Mucosa of rectum (tissue), 2 donors: ENCODE results near the gene NDST3.

Source experiments
- H3K27ac ChIP-seq, 2 donors: one replicate each; pipeline ENCODE4 v1.7.0; 2013; ENCODE audit warnings: inconsistent platforms in 2 of 2, low read depth in 2 of 2, low read length in 2 of 2
- H3K27me3 ChIP-seq, 2 donors: one replicate each; pipeline ENCODE4 v1.7.0; 2013; ENCODE audit warnings: low read length in 2 of 2; ENCODE audit not compliant: control insufficient read depth in 2 of 2, insufficient read depth in 2 of 2
- H3K36me3 ChIP-seq, 2 donors: one replicate each; pipeline ENCODE4 v1.7.0; 2013; ENCODE audit warnings: low read length in 2 of 2; ENCODE audit not compliant: control insufficient read depth in 2 of 2, insufficient read depth in 2 of 2
- H3K4me1 ChIP-seq, 2 donors: one replicate each; pipeline ENCODE4 v1.7.0; 2013; ENCODE audit warnings: low read length in 2 of 2, mild to moderate bottlenecking in 1 of 2; ENCODE audit not compliant: control insufficient read depth in 2 of 2, insufficient read depth in 2 of 2
- H3K4me3 ChIP-seq, 2 donors: one replicate each; pipeline ENCODE4 v1.7.0; 2013; ENCODE audit warnings: low read length in 2 of 2
- H3K9ac ChIP-seq, 2 donors: one replicate each; pipeline ENCODE4 v1.7.0; 2013; ENCODE audit warnings: low read length in 2 of 2, low read depth in 1 of 2, mild to moderate bottlenecking in 1 of 2
- H3K9me3 ChIP-seq, 2 donors: one replicate each; pipeline ENCODE4 v1.7.0; 2013; ENCODE audit warnings: low read length in 2 of 2; ENCODE audit not compliant: control insufficient read depth in 2 of 2
- donor health status: healthy.
- donor health status: Normal muscosa, but diverticular disease.

Gene NDST3

DNA sequence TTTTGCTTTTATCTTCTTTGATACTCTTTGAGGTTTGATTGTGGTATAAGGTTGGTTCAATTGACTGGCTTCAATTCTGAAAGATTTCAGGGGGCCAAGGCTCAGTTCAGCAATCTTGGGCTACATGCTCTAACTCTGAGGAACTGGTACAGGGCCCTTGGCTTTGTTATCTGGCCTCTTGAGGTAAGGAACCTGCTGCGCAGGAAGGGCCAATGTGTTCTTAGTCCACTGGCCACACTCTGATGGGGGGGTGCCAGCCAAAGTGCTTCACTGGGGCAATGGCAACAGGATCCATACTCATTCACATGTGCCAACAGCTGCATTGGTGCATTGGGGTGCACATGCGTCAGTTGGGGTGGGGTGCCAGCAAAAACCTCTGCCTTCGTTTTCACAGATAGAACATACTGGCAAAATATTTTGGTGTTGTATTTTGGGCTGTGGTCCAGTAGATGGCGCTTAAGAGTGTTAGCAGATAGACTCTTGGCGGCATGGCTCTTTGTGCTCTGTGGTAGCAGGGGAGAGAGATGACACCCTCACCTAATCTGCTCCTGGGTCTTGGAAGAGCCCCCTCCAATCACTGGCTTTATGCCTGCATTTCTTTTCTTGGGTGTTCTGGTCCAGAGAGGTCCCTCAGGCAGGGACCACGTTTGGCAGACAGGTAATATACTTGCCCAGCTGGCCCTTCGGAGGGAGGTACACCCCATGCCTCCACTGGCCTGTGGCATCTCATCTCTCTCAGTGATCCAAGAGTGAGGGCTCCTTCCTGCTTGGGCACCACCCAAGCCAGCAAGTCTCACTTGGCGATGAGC is 42.9 kb downstream of the NDST3 start:
- no peaks in the 10 kb centered on the region for H3K4me1 ChIP-seq

DNA sequence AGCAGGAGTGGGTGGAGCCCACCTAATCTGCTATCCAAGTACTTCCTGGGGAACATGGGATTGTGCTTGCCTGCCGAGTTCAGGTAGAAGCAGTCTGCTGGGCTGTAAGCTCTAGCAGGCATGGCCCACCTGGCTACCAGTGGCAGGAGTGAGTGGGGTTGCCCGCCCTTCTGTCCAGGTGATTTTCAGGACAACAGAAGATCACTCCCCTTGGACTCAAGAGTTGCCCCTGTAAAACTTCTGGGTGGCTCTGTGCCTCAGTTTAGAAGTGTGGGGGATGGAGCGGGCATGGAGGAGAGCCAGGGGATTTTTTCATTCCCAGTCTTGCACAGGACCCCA is 43.5 kb downstream of the NDST3 start:
- Histone ChIP-seq H3K27ac (no peak overlapping the region), H3K9ac (no peak overlapping the region), H3K4me3 (no peak overlapping the region), H3K4me1 (no peaks in the 10 kb centered on the region), H3K27me3 (no peaks in the 10 kb centered on the region), H3K36me3 (no peaks in the 10 kb centered on the region), H3K9me3 (no peaks in the 10 kb centered on the region)

More for the DNA sequence above, 42.9 kb downstream of the NDST3 start:
- H3K4me3 ChIP-seq = no peak overlapping the region
- H3K27me3 ChIP-seq = no peaks in the 10 kb centered on the region
- H3K27ac ChIP-seq = no peak overlapping the region
- no peak overlapping the region for H3K9ac ChIP-seq
- no peaks in the 10 kb centered on the region for H3K36me3 ChIP-seq
- H3K9me3 ChIP-seq = no peaks in the 10 kb centered on the region

- Histone ChIP-seq H3K4me1 (no peaks in the 10 kb centered on the region), H3K27me3 (no peaks in the 10 kb centered on the region), H3K27ac (no peak overlapping the region), H3K9ac (no peak overlapping the region), H3K4me3 (no peak overlapping the region), H3K36me3 (no peaks in the 10 kb centered on the region), H3K9me3 (no peaks in the 10 kb centered on the region)
Observed at GRCh38 chr4:118081434-118081833, 47.1 kb downstream of the NDST3 start.

DNA sequence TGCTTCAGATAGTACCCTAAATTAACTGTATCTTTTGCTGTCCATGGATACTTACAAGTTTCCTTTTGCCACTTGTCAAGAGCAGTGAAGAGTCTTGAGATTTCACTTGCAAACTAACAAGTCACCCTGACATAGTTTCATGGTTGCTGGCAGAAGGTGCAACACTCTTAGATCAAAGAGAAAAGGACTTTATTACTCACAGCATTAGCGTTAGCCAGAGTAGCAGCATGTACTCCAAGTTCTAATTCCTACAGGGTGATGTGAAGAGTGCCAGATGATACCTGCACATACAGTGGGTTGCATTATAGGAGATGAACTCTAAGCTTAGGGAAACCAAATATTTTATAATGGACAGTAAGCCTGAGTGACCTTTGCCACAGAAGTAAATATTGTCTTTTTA is 47.9 kb downstream of the NDST3 start:
- no peaks in the 10 kb centered on the region for H3K9me3 ChIP-seq

GRCh38 chr4:118085700-118086099 is 51.4 kb downstream of the NDST3 start:
- H3K9me3 ChIP-seq = no peaks in the 10 kb centered on the region
- no peaks in the 10 kb centered on the region for H3K4me1 ChIP-seq
- no peaks in the 10 kb centered on the region for H3K36me3 ChIP-seq
- no peaks in the 10 kb centered on the region for H3K27me3 ChIP-seq
- no peak overlapping the region for H3K9ac ChIP-seq
- H3K4me3 ChIP-seq = no peak overlapping the region
- no peak overlapping the region for H3K27ac ChIP-seq

More for the DNA sequence above, 47.9 kb downstream of the NDST3 start:
- Histone ChIP-seq H3K4me3 (no peak overlapping the region), H3K27ac (no peak overlapping the region), H3K27me3 (no peaks in the 10 kb centered on the region), H3K9ac (no peak overlapping the region), H3K4me1 (no peaks in the 10 kb centered on the region), H3K36me3 (no peaks in the 10 kb centered on the region)

DNA sequence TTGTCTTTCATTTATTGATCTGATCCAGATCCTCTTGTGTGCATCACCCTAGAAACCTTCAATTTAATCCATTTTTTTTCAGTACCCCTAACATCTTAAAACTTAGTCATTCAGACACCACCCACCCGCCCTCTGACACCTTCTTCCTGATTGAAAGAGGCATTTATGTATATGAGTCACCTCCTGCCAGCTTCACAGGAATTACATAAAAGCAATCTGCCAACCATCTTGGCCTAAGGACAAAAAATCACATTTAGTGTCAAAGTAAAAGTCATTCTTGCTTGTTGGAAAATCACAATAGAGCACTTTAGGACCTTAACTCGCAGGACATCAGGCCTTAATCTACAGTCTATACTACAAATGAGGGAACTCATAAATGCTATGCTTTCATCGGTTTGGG is 52.1 kb downstream of the NDST3 start:
- no peak overlapping the region for H3K27ac ChIP-seq
- no peaks in the 10 kb centered on the region for H3K36me3 ChIP-seq
- H3K9me3 ChIP-seq = no peaks in the 10 kb centered on the region
- no peak overlapping the region for H3K9ac ChIP-seq
- no peak overlapping the region for H3K4me3 ChIP-seq
- no peaks in the 10 kb centered on the region for H3K27me3 ChIP-seq
- no peaks in the 10 kb centered on the region for H3K4me1 ChIP-seq

DNA sequence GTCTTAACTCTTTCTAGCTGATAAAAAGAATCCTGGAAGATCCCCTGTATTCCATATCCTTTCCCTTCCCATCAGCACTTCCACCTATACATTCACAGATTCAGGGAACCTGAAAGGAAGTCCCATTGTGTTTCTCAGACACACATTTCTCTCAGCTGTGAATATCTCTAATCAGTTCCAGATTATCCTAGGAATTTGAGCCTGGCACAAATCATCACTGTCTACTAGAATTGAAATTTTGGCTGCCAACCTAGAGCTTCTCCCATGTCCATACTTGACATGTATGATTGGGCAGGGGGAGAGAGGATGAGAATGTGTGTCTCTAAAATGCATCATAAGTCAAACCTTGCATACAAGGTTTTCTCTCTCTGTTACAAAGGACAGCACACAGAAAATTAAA is 53.1 kb downstream of the NDST3 start:
- H3K4me1 ChIP-seq = no peaks in the 10 kb centered on the region
- H3K36me3 ChIP-seq = no peaks in the 10 kb centered on the region
- H3K9ac ChIP-seq = no peak overlapping the region
- H3K27me3 ChIP-seq = no peaks in the 10 kb centered on the region
- no peak overlapping the region for H3K4me3 ChIP-seq
- H3K9me3 ChIP-seq = no peaks in the 10 kb centered on the region
- no peak overlapping the region for H3K27ac ChIP-seq

DNA sequence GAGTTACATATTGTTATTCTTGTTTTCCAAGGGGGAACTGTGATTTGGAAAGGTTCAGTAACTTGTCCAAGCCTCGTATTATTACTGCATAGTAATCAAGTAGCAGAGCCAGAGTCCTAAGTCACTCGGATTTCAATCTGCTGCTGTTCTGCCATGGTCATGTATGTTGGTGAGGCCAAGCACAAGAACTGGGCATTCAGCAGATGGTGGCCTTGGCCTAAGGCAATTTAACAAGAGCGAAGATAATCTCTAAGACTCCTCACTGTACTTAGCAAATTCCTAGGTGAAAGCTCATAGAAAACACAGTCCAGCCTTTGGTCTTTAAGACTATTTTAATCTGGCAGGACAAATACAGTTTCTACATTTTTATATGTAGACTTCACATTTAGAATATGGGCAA is 64.8 kb downstream of the NDST3 start:
- Histone ChIP-seq H3K27ac (no peak overlapping the region), H3K4me1 (no peaks in the 10 kb centered on the region), H3K4me3 (no peak overlapping the region), H3K9ac (no peak overlapping the region), H3K9me3 (no peaks in the 10 kb centered on the region), H3K36me3 (no peaks in the 10 kb centered on the region), H3K27me3 (no peaks in the 10 kb centered on the region)

DNA sequence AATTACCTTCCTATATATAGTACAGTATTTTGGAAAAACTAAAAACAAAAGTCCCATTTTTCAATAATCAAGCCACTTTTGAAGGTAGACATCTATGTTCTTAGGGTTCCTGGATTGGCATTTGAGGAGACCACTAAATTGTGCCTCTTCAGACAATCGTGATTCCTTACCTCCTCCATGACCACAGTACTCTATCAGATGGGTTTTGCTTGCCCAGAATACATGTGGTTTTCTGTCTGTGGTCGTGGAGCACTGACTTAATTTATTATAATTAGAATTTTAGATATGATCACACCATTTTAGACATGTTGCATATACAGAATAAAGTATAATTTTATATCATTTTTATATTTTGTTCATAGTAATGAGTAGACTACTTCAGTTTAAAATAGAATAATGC is 67.9 kb downstream of the NDST3 start:
- H3K4me3 ChIP-seq = no peak overlapping the region
- no peaks in the 10 kb centered on the region for H3K36me3 ChIP-seq
- H3K27me3 ChIP-seq = no peaks in the 10 kb centered on the region
- H3K4me1 ChIP-seq = no peaks in the 10 kb centered on the region
- no peak overlapping the region for H3K9ac ChIP-seq
- no peaks in the 10 kb centered on the region for H3K9me3 ChIP-seq
- H3K27ac ChIP-seq = no peak overlapping the region

- H3K9ac ChIP-seq = no peak overlapping the region
- H3K27ac ChIP-seq = no peak overlapping the region
- H3K36me3 ChIP-seq = no peaks in the 10 kb centered on the region
Observed at GRCh38 chr4:118112117-118113046, 78.1 kb downstream of the NDST3 start.

More at GRCh38 chr4:118112117-118113046, 78.1 kb downstream of the NDST3 start:
- H3K9me3 ChIP-seq = no peaks in the 10 kb centered on the region
- H3K4me1 ChIP-seq = no peaks in the 10 kb centered on the region
- H3K27me3 ChIP-seq = no peaks in the 10 kb centered on the region
- no peak overlapping the region for H3K4me3 ChIP-seq
